ENCODE data around the gene SEPTIN10. TPM values are rescaled to one million over a fixed set of nuclear protein-coding genes. Genes with fewer than 3 reads are reported as not detected.

SEPTIN10 gene
- total RNA-seq, 1 experiment from 2014 or later, result 113 TPM

DNA sequence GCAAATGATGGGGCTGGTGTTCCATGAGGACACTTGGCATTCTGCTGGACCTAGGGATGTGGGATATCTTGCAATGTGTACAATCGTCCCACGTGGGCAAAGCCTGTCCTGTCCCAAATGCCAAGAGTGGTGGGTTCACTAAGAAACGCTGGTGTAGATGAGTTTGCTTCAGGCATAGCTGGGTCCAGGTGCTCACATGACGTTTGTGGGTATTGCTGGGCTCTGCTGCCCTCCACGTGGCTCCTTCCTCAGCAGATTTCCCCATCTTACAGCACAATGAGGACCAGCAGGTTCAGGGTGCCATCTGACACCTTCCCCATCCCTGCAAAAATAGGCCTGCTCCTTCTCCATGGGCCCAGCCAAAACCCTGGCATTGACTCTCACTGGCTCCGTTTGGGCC lies 105.9 kb downstream of the SEPTIN10 start:
- Histone ChIP-seq H4K20me1 (ENCODE audit: insufficient read depth) (no peaks in the 10 kb centered on the region), H3K4me1 (ENCODE audit: control insufficient read depth in 1 of 2, insufficient read depth in 2 of 2, low read length in 2 of 2) (no peaks in the 10 kb centered on the region), H2AFZ (ENCODE audit: low read depth, low read length, poor library complexity, severe bottlenecking) (no peak overlapping the region), H3K27me3 (ENCODE audit: insufficient read depth, low read length) (no peaks in the 10 kb centered on the region), H3K4me2 (ENCODE audit: low read length) (no peak overlapping the region), H3K27ac (ENCODE audit: low read depth, low read length) (no peak overlapping the region), H3K9me3 (ENCODE audit: control insufficient read depth in 1 of 2, insufficient read depth in 1 of 2, low read depth in 1 of 2, low read length in 2 of 2) (no peaks in the 10 kb centered on the region), H3K36me3 (ENCODE audit: control insufficient read depth in 1 of 2, insufficient read depth in 2 of 2, low read length in 2 of 2) (no peaks in the 10 kb centered on the region), H3K79me2 (ENCODE audit: insufficient read depth, low read length) (no peaks in the 10 kb centered on the region), H3K9ac (ENCODE audit: low read length) (no peak overlapping the region), H3K9me2 (ENCODE audit: insufficient read depth) (no peaks in the 10 kb centered on the region), H3K4me3 (replicated peaks in 1 of 2; ENCODE audit: low read depth in 1 of 2, low read length in 2 of 2) (no peak overlapping the region)
- intact Hi-C loops (cut with micrococcal nuclease), result no loop called here
- DNase-seq (ENCODE audit: low read depth, low spot score), result no peak
- no TSS peak for BruUV-seq (replicated peaks)
- POLR2A ChIA-PET, result no interaction called here
- RAD21 ChIA-PET (ENCODE audit: low non-redundant PET in 1 of 2, low total read pairs in 2 of 2, uncharacterized antibody in 2 of 2, unreplicated experiment in 2 of 2), result no interaction called here
- CTCF ChIA-PET, result no interaction called here
- no peak for ATAC-seq
- TF ChIP-seq POLR2AphosphoS5 (IDR thresholded peaks at IDR 0.05; ENCODE audit: low read depth, low read length) (no peak), SRF (IDR thresholded peaks at IDR 0.05; ENCODE audit: low read depth) (no peak), FOSL1 (IDR thresholded peaks at IDR 0.05; ENCODE audit: low read depth) (no peak), ZNF274 (IDR thresholded peaks at IDR 0.05; ENCODE audit: low read depth, low read length) (no peak), YY1 (IDR thresholded peaks at IDR 0.05; ENCODE audit: extremely low read depth, insufficient replicate concordance, low read depth, low read length) (no peak), TCF7L2 (IDR thresholded peaks at IDR 0.05; ENCODE audit: borderline replicate concordance, extremely low read depth, insufficient read depth, insufficient read length) (no peak), ELF1 (IDR thresholded peaks at IDR 0.05; ENCODE audit: borderline replicate concordance, low read depth) (no peak), CBX3 (IDR thresholded peaks at IDR 0.05; ENCODE audit: low read depth) (no peak), CEBPB (IDR thresholded peaks at IDR 0.05; ENCODE audit: low read depth) (no peak), SIN3A (IDR thresholded peaks at IDR 0.05; ENCODE audit: low read depth) (no peak)
- TF ChIP-seq, protein P1, sequence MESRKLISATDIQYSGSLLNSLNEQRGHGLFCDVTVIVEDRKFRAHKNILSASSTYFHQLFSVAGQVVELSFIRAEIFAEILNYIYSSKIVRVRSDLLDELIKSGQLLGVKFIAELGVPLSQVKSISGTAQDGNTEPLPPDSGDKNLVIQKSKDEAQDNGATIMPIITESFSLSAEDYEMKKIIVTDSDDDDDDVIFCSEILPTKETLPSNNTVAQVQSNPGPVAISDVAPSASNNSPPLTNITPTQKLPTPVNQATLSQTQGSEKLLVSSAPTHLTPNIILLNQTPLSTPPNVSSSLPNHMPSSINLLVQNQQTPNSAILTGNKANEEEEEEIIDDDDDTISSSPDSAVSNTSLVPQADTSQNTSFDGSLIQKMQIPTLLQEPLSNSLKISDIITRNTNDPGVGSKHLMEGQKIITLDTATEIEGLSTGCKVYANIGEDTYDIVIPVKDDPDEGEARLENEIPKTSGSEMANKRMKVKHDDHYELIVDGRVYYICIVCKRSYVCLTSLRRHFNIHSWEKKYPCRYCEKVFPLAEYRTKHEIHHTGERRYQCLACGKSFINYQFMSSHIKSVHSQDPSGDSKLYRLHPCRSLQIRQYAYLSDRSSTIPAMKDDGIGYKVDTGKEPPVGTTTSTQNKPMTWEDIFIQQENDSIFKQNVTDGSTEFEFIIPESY (IDR thresholded peaks at IDR 0.05; ENCODE audit: extremely low read depth, insufficient replicate concordance, low read length), result no peak
- TF ChIP-seq, protein P2, sequence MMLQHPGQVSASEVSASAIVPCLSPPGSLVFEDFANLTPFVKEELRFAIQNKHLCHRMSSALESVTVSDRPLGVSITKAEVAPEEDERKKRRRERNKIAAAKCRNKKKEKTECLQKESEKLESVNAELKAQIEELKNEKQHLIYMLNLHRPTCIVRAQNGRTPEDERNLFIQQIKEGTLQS (IDR thresholded peaks at IDR 0.05), result no peak
- TF ChIP-seq, protein P3, sequence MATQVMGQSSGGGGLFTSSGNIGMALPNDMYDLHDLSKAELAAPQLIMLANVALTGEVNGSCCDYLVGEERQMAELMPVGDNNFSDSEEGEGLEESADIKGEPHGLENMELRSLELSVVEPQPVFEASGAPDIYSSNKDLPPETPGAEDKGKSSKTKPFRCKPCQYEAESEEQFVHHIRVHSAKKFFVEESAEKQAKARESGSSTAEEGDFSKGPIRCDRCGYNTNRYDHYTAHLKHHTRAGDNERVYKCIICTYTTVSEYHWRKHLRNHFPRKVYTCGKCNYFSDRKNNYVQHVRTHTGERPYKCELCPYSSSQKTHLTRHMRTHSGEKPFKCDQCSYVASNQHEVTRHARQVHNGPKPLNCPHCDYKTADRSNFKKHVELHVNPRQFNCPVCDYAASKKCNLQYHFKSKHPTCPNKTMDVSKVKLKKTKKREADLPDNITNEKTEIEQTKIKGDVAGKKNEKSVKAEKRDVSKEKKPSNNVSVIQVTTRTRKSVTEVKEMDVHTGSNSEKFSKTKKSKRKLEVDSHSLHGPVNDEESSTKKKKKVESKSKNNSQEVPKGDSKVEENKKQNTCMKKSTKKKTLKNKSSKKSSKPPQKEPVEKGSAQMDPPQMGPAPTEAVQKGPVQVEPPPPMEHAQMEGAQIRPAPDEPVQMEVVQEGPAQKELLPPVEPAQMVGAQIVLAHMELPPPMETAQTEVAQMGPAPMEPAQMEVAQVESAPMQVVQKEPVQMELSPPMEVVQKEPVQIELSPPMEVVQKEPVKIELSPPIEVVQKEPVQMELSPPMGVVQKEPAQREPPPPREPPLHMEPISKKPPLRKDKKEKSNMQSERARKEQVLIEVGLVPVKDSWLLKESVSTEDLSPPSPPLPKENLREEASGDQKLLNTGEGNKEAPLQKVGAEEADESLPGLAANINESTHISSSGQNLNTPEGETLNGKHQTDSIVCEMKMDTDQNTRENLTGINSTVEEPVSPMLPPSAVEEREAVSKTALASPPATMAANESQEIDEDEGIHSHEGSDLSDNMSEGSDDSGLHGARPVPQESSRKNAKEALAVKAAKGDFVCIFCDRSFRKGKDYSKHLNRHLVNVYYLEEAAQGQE (IDR thresholded peaks at IDR 0.05; ENCODE audit: low read depth), result no peak
